Measurements from ENCODE around the gene RFX1.
"Not testable (repeated sequence)": the region's sequence is repeated elsewhere in the genome, so short reads cannot be mapped to it uniquely, and the experiment has no call there.

RFX1 gene

DNA sequence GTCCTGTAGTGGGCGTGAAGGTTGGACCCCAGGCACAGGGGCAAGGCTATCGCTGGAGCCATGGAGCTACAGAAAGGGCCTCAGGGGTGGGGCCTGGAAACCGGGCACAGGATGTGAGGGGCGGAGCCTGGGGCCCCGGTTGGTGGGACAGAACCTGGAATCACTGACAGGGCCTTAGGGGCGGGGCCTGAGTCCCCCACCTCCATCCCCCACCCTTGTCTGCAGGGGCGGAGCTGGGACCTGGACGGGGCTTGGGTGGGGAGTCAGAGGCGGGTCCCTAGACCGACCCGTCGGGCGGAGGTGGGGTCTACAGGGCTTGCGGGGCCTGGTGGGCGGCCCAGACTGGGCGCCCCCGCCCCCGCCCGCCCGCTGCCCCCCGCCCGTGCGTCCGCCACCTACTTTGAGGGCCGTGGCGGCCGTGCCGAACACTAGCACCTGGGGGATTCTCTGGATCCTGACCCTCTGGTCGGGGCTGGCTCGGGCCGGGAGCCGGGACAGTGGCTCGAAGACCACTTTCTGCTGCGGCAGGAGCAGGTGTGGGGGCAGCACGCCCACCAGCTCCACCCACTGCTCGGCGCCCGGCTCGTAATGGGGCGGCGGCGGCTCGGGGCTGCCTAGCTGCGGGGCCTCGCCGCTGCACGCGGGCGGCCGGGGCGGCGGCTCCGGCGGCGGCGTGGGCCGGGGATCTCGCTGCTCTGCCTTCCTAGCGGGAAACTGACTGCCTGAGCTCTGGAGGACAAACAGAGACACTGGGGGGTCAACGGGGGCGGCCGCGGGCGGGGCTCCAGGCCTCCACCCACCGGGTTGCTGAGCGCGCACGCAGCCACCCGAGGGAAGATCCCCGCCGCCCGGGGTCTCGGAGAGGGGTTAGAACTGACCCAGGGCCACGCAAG lies 27.5 kb downstream of the RFX1 start:
- FAIRE-seq, result no peak

DNA sequence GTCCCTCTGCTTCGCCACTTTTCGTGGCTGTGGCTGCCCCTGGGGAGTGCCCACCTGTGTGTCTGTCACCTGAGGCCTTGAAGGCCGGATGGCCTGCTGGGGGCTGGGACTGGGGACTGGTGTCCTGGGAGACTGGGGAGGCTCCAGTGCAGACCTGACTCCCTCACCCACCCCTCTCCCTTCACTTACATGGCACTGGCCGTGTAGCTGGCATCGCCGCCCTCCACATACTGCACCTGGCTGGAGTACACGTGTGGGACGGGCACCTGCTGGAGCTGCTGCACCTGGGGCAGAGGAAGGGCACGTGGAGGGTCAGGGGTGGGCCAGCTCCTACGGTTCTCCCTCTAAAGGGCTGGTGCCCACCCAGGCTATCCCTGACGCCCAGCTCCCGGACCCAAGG lies 28.3 kb downstream of the RFX1 start:
- no peak for FAIRE-seq

DNA sequence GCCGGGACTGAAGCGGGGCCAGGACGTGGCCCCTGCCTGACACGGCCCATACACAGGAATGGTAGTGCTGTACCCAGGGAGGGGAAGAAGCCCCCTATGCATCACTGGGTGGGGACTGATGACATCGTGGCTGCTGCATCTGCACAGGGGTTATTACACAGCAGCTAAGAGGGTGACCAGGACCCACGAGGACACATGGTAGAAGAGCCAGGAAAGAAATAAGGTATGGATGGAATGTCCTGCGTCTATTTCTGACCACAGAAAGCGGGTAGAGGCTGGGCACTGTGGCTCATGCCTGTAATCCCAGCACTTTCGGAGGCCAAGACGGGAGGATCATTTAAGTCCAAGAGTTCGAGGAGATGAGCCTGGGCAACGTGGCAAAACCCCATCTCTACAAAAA lies 29.7 kb downstream of the RFX1 start:
- FAIRE-seq, result no peak

DNA sequence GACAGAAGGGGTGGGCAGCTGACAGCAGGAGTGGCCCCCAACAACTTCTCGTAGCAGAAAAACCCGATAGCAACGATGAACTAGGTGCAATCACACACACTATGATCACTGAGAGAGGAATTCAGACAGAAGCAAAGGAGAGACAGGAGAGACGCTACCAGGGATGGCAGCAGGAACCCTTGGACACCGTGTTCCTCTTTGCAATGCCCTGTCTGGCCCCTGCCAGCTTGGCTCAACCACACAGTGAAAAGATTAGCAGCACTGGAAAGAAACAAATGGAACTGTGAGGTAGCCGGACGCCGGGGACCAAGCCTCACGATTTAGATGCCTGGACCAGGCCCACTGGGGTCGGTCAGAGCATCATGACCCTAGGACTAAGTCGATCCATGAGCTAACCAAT lies 30.2 kb downstream of the RFX1 start:
- FAIRE-seq, result no peak

DNA sequence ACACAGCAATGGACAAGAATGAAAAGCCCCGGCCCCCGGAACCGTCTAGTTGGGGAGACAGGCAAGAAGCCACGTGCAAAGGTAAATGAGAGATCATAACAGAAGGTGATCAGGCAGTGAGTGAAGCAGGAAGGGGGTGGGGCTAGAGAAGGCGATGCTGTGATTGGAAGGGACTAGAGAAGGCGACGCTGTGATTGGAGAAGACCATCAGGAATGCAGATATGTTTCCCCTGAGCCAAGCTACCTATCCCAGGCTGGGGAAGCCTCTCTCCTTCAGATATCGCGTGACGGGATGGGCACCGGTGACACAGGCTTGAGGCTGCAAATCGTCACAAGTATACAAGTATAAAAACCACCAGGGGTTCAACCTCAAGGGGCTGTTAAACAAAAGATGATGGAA lies 32.0 kb downstream of the RFX1 start:
- no peak for FAIRE-seq

DNA sequence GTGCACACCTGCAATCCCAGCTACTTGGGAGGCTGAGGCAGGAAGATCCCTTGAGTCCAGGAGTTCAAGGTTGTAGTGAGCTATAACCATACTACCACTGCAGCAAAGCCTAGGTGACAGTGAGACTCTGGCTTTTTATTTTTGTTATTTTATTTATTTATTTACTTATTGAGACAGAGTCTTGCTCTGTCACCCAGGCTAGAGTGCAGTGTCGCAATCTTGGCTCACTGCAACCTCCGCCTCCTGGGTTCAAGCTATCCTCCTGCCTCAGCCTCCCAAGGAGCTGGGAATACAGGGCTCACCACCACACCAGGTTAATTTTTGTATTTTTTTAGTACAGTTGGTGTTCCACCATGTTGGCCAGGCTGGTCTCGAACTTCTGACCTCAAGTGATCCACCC lies 32.6 kb downstream of the RFX1 start:
- not testable (repeated sequence) for FAIRE-seq

DNA sequence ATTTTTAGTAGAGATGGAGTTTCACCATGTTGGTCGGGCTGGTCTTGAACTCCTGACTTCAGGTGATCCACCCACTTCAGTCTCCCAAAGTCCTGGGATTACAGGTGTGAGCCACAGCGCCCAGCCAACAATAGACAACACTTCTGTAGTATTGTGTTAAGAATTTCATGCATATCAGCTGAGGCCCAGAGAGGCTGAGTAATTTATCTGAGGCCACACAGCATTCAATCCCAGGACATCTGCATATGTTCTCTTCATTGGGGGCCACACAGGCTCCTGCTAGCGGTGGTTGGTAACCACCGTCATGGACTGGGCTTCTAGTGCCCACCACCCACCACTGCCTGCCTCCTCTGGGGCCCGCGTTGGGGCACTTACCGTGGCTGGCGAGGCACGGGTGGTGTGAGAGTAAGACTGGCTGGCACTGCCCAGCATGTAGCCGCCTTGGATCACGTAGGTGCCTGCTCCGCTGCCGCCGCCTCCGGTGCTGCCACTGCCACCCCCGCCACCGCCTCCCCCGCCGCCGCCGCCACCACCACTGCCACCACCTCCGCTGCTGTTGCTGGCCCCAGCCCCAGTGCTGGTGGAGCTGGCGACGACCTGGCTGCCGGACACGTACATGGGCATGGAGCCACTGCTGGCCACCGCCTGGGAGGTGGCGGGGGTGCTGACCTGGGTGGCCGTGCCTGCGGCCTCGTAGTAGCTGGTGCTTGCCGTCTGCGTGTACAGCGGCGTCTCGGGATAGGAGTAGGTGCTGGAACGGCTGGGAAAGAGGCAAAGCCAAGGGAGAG lies 33.6 kb downstream of the RFX1 start:
- no peak for FAIRE-seq

DNA sequence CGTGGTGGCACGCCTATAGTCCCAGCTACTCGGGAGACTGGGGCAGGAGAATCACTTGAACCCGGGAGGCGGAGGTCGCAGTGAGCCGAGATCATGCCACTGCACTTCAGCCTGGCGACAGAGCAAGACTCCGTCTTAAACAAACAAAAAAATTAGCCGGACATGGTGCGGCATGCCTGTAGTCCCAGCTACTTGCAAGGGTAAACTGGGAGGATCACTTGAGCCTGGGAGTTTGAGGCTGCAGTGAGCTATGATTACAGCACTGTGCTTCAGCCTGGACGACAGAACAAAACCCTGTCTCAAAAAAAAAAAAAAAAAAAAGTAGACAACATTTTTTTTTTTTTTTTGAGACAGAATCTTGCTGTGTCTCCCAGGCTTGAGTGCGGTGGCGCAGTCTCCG lies 34.3 kb downstream of the RFX1 start:
- FAIRE-seq, result not testable (repeated sequence)

DNA sequence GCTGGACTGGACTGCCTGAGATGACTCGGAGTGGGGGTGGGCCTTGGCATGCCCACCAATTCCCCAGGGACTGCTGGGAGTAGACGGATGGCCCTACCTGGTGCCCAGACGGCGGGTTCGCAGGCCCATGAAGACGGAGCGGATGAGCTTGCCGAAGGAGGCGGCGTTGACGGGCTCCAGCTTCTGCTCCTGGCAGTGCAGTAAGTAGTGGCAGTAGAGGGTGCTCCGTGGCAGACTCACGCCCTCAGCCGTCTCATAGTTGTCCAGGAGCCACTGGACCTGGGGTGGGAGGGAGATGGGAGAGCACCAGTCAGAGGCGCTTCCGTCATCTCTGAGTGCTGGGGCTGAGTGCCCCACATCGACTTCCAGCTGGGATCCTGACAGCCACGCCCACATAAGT lies 36.2 kb downstream of the RFX1 start:
- FAIRE-seq, result no peak

DNA sequence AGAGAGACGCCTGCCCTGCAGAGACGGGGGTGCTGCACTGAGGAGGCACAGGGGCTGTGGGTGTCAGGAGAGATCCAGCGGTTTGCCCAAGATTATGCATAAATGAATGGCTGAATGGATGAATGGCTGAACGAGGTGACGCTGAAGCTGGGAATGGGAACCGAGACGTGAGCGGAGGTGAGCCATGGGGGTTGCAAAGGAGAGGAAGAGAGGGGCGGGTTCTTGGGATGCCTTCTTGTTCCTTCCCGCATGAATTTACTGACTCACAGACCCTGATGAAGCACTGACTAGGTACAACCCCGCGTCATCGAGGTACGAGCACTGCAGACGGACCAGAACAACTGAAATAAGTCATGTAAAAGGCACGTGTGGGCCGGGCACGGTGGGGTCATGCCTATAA lies 37.1 kb downstream of the RFX1 start:
- no peak for FAIRE-seq

DNA sequence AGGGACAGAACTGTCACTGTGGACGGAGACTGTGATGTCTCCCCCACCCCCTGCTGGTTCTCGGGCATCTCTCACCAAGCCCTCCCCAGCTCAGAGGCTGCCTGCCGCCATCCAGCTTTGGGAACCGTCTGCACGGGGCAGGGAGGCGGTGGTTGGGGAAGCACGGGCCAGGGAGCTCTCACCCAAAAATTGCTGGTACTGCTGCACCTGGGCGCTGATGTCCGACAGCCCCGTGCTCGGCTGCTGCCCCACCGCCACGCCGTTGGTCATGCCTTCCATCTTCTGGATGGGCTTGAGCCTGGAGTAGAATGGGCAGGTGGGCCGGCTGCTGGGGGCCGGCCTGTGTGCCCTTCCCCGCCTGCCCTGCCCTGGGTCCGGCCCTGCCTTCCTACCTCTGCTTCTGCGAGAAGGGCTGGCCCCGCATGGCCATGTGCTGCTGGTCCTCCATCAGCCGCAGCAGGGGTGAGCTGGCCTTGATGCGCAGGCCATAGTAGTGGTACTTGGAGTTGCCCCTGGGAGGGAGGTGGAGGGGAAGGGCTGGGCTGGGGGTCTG lies 37.7 kb downstream of the RFX1 start:
- FAIRE-seq, result no peak

DNA sequence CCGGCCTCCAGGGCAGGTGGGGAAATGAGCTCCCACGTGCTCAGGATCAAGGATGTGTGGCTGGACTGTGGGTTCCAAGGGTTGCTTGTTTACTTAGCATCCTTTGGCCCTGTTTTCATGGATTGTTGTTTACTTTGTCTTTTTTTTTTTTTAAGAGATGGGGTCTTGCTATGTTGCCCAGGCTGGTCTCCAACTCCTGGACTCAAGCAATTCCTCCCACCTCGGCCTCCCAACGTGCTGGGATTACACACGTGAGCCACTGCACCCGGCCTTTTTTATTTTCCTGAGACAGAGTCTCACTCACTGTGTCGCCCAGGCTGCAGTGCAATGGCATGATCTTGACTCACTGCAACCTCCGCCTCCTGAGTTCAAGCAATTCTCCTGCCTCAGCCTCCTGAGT lies 38.9 kb downstream of the RFX1 start:
- not testable (repeated sequence) for FAIRE-seq

DNA sequence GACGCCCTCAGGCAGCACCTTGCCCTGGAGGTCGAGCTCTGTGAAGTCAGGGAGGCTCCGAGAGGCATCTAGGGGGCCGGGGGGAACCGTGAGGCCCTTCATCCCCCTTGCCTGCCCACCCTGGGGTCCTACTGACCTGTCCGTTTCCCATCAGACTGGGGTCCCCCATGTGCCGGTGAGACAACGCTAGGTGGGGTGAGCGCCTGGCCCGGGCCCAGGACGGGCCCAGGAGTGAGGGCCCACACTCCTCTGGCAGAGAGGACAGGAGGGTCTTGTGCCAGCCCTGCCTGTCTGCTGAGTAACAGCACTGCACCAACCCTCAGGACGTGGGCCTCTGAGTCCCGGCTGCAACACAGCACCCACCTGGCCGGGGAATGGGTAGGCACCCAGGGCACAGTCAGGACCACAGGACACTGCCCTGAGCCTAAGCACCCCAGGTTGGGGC lies 39.4 kb downstream of the RFX1 start:
- no peak for FAIRE-seq

DNA sequence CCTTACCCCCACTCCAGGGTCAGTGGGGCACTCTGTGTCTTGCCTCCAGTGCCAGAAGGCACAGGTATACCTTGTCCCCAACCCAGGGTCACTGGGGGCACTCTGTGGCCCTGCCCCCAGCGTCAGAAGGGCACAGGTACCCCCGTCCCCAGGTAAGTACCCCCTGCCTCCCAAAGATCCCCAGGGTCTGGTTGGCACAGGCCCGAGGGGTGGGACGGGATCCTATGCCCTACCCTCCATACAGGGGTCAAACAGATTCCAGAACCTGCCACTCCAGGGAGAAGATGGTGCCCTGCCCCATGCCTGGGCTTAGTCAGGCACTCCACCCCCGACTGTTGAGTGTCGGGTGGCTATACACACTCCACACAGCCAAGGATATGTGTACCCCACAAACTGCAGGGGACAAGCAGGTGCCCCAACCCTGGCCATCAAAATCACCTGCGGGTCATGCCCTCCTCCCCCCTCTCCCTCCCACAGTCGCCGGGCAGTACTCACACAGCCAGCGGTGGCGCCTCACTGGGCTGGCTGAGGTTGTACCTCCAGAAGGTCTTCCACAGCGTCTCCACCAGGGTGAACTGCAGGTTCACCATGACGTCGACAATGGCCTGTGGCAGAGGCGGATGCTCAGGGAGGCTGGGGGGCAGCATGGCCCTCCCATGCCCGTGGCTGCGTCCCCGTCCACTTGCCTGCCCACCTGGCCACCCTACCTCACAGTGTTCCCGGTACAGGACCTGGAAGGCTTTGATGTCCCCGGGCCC lies 40.0 kb downstream of the RFX1 start:
- no peak for FAIRE-seq

DNA sequence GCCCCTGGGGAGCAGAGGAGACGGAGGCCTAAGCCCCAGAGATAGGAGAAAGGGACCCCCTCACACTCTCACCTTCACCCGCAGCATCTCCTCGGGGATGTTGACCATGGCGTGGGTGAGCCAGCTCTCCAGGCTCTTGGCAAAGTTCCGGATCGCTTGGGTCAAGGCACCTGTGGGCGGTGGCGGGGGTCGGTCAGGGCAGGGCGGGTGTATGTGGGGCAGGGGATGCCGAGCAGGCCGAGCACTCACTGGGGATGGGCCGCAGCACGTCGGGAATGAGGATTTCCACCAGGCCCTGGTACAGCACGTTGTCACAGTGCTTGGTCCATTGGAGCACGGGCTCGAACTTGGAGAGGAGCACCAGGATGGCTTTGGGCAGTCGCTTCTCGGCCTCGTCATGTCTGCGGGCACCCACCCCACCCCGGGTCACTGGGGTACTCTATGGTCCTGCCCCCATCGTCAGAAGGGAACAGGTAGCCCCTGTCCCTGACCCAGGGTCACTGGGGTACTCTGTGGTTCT lies 40.7 kb downstream of the RFX1 start:
- FAIRE-seq, result no peak

DNA sequence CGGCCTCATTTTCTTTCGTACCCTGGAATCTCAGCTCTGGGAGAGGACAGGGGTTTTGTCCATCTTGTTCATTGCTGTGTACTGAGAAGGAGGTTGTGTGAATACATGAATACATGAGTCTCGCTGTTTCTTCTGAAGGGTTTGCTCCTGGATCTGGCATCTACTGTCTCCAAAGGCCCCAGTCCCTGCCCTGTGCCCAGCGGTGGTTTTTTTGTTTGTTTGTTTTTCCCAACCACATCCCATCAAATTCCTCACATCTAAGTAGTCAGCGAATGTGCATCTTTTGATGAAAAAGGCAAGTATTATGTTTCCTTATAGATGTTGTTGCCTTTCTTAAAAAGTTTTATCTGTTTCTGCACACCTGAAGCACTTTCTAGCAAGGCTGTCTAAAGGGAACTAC lies 41.3 kb downstream of the RFX1 start:
- no peak for FAIRE-seq

DNA sequence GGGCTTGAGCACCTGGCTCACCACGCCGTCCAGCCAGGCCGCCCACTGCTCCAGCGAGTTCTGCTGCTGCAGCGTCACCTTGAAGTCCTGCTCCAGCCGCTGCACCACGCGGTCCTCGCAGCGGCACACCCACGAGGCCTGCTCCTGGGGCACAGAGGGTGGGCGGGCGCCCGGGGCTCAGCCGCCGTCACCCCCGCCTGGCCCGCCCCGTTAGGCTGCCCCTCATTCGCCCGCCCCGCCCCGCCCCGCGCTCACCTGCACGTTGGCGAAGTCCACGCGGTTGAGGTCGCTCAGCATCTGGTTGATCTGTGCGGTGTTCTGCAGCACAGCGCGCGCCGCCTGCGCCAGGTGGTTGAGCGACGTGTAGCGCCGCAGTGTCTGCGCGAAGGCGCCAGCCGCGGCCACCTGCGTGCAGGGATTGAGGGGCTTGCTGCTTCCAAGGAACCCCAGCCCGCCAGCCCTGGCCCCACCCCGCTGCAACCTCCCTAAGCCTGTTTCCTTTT lies 42.5 kb downstream of the RFX1 start:
- FAIRE-seq, result no peak

DNA sequence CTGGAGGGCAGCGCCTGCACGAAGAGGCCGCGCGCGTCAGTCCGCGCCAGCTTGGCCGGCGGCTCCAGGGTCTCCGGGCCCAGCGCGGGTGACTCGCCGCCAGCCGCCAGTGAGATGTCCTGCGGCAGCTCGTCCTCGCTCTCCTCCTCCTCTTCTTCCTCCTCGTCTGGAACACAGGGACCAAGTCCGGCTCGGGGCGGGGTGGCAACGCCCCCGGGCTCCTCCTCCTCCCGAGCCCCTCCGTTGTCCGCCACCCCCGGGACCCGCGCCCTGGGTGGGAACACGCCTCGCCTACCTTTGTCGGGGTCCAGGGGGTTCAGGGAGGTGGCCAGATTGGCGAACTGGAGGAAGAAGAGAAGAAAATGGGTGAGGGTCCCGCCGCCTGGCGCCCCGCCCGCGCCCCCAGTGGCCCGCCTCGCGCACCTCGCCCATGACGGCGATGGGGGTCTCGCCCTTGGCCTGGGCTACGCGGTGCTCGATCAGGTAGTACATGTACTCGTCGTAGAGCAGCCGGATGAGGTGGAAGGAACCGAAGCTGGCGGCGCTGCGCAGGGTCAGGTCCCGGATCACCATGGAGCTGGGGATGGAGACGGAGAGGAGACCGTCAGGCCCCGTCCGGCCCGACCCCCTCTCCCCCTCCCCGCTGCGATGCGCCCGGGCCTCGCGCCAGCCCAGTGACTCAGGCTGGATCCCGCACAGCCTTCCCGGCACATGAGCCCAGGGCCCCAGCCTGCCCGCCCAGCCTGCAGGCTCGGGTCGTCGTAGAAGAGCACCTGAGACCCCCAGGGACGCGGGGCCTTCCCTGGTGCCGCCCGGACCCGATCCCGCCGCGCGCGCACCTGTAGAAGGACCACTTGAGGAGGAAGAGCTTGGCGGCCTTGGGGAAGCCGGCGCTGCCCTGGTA lies 43.2 kb downstream of the RFX1 start:
- FAIRE-seq, result no peak

DNA sequence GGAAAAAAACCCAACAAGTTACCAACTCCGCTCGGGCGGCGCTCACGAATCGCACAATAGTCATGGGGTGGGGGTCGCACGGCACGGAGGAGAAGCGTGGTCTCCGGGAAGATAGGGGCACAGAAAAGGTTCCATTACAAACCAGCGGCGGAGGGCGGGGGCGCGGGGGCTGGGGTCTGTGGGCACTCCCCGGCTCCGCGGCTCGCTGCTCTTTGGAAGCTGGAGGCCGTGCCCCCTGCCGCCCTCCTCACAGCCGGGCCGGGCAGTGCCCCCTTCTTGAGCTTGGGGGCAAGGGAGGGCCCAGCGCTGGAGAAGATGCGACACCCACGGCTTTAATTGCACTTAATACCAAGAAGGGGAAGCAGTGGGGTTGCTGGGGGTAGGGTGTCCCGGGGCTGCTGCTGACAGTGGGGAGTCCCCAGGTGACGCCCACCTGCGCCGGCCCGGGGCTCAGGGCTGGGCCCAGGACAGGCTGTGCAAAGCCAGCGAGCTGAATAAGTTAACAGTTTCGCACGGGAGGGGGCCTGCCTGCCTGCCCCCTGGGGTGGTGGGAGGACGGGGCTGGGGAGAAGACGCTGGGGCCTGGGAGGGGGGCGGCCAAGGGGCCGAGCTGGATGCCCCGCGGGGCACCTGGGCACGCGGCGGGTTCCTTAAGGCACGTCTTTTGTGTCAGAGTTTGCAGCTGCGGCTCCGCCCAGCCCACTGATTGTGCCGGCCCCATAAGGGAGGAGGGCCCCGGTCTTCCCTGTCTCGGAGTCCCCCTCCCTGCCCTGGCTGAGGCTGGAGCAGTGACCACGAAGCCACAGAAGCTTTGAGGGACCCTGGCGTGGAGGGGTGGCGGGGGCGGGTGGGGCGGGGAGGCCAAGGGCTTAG lies 44.1 kb downstream of the RFX1 start:
- FAIRE-seq, result no peak
